HG03135 (cell line): Measurements from ENCODE around the gene SGSH.
"Not testable (repeated sequence)": the region's sequence is repeated elsewhere in the genome, so short reads cannot be mapped to it uniquely, and the experiment has no call there.

Experiments
- ATAC-seq: cut with Tn5 transposase; IDR thresholded peaks from one replicate; pipeline ENCODE4 v1.9.1; 2021; ENCODE audit warnings: mild to moderate bottlenecking, moderate library complexity; ENCODE audit not compliant: unreplicated experiment

Gene SGSH

GRCh38 chr17:80212511-80212910, 7.6 kb downstream of the SGSH start:
- no peak for ATAC-seq

- ATAC-seq = no peak
These were observed 8.0 kb downstream of the SGSH start for GRCh38 chr17:80212109-80212508.

- ATAC-seq = no peak
These were observed 9.6 kb downstream of the SGSH start for GRCh38 chr17:80210348-80211108.

GRCh38 chr17:80209765-80210164, 10.4 kb downstream of the SGSH start:
- ATAC-seq = no peak

- no peak for ATAC-seq
These were observed 12.1 kb downstream of the SGSH start for GRCh38 chr17:80208050-80208449.

- ATAC-seq = no peak
These were observed 14.3 kb downstream of the SGSH start for GRCh38 chr17:80205811-80206210.

- ATAC-seq = no peak
These were observed 15.3 kb downstream of the SGSH start for GRCh38 chr17:80204626-80205468.

GRCh38 chr17:80203471-80203963, 16.6 kb downstream of the SGSH start:
- no peak for ATAC-seq

- ATAC-seq = no peak
These were observed 17.9 kb downstream of the SGSH start for GRCh38 chr17:80202197-80202596.

GRCh38 chr17:80201446-80201845, 18.7 kb downstream of the SGSH start:
- no peak for ATAC-seq

- not testable (repeated sequence) for ATAC-seq
These were observed 20.8 kb downstream of the SGSH start for GRCh38 chr17:80199295-80199694.

GRCh38 chr17:80198144-80198661, 21.9 kb downstream of the SGSH start:
- no peak for ATAC-seq

- ATAC-seq = no peak
These were observed 23.5 kb downstream of the SGSH start for GRCh38 chr17:80196652-80197051.

- no peak for ATAC-seq
These were observed 24.2 kb downstream of the SGSH start for GRCh38 chr17:80195671-80196529.

GRCh38 chr17:80195141-80195540, 25.0 kb downstream of the SGSH start:
- ATAC-seq = no peak

GRCh38 chr17:80191865-80192661, 28.1 kb downstream of the SGSH start:
- ATAC-seq = no peak

GRCh38 chr17:80191192-80191591, 28.9 kb downstream of the SGSH start:
- no peak for ATAC-seq

GRCh38 chr17:80190716-80191115, 29.4 kb downstream of the SGSH start:
- no peak for ATAC-seq

- ATAC-seq = no peak
These were observed 30.5 kb downstream of the SGSH start for GRCh38 chr17:80189611-80190010.

GRCh38 chr17:80187515-80187941, 32.6 kb downstream of the SGSH start:
- no peak for ATAC-seq
